CD8-positive, alpha-beta memory T cell (primary cell): ENCODE measurements around the gene PDGFA. TPM values are rescaled to one million over a fixed set of nuclear protein-coding genes. Genes with fewer than 3 reads are reported as not detected.

Experiments
- CTCF ChIA-PET: fragments of 350-600 bp; sonication (Branson Sonifier 250); formaldehyde crosslinking; loops from one replicate; lab custom pipeline; 2021; ENCODE audit warnings: antibody characterized with exemption; lab: Charles Lee
- POLR2A ChIA-PET: fragments of 350-600 bp; sonication (Branson Sonifier 250); formaldehyde crosslinking; loops from one replicate; lab custom pipeline; 2021; ENCODE audit warnings: antibody characterized with exemption; lab: Charles Lee
- DNase-seq, 5 donors: peaks; one replicate each; pipeline versions ENCODE4 v3.0.0 to v3.0.0-alpha.2; 2020 to 2022; ENCODE audit warnings: mixed read lengths in 1 of 5
- H3K27ac ChIP-seq: one replicate; pipeline ENCODE4 v1.7.0; 2013; ENCODE audit warnings: low read depth, mild to moderate bottlenecking, low read length, moderate library complexity
- H3K27me3 ChIP-seq: 2 replicates; pipeline ENCODE4 v1.7.0; 2013; ENCODE audit warnings: low read length, mild to moderate bottlenecking; ENCODE audit not compliant: insufficient read depth, poor library complexity, severe bottlenecking
- H3K36me3 ChIP-seq: 2 replicates; pipeline ENCODE4 v1.7.0; 2013; ENCODE audit warnings: mild to moderate bottlenecking, low read length, moderate library complexity; ENCODE audit not compliant: insufficient read depth
- H3K4me1 ChIP-seq: 2 replicates; pipeline ENCODE4 v1.7.0; 2013; ENCODE audit warnings: mild to moderate bottlenecking, low read length, moderate library complexity; ENCODE audit not compliant: insufficient read depth
- H3K4me3 ChIP-seq: 2 replicates; pipeline ENCODE4 v1.7.0; 2013; ENCODE audit warnings: mild to moderate bottlenecking, low read length
- H3K9me3 ChIP-seq: 2 replicates; pipeline ENCODE4 v1.7.0; 2013; ENCODE audit warnings: mild to moderate bottlenecking, low read length
- H3K27ac Mint-ChIP-seq, 8 donors: one replicate each; pipeline ENCODE4 v1.8.0; 2020 to 2021; ENCODE audit warnings: mixed read lengths in 8 of 8, mild to moderate bottlenecking in 6 of 8, inconsistent platforms in 3 of 8, moderate library complexity in 3 of 8
- H3K27me3 Mint-ChIP-seq, 2 donors: one replicate each; pipeline ENCODE4 v1.8.0; 2020 to 2021; ENCODE audit warnings: mixed read lengths in 2 of 2, mild to moderate bottlenecking in 1 of 2, moderate library complexity in 1 of 2
- H3K36me3 Mint-ChIP-seq, 3 donors: one replicate each; pipeline ENCODE4 v1.8.0; 2020 to 2021; ENCODE audit warnings: mixed read lengths in 3 of 3, inconsistent platforms in 1 of 3, mild to moderate bottlenecking in 1 of 3
- H3K4me1 Mint-ChIP-seq, 3 donors: one replicate each; pipeline ENCODE4 v1.8.0; 2020 to 2021; ENCODE audit warnings: mixed read lengths in 3 of 3, inconsistent platforms in 1 of 3, mild to moderate bottlenecking in 1 of 3
- H3K4me3 Mint-ChIP-seq, 7 donors: one replicate each; pipeline ENCODE4 v1.8.0; 2020 to 2021; ENCODE audit warnings: mixed read lengths in 7 of 7, mild to moderate bottlenecking in 6 of 7, moderate library complexity in 4 of 7, inconsistent platforms in 2 of 7
- H3K9me3 Mint-ChIP-seq, 5 donors: one replicate each; pipeline ENCODE4 v1.8.0; 2020 to 2022; ENCODE audit warnings: mixed read lengths in 5 of 5, mild to moderate bottlenecking in 3 of 5, moderate library complexity in 2 of 5, inconsistent platforms in 1 of 5
- polyA plus RNA-seq: library from polyadenylated mRNA; unstranded; fragments of 300-500 nt; fragmentation: Illumina TruSeq; gene quantifications from one replicate; pipeline ENCODE4 v1.2.3, GENCODE V29; 2021
- total RNA-seq, 2 experiments: library from RNA; stranded (reverse); gene quantifications; one replicate each; pipeline ENCODE4 v1.2.3, GENCODE V29; 2021

The PDGFA gene
- total and polyA plus RNA-seq, 3 experiments from 2014 or later = 0.68 to 11.9 (median 11.6) TPM

- Mint-ChIP-seq H3K9me3 (peaks cover 0 to 4% (median 0%) of the 10 kb centered on the region in 5 donors), H3K4me3 (no peak overlapping the region), H3K27ac (no peak overlapping the region), H3K27me3 (peaks cover 0 to 13% of the 10 kb centered on the region in 2 donors), H3K36me3 (no peaks in the 10 kb centered on the region), H3K4me1 (no peaks in the 10 kb centered on the region)
- ChIA-PET CTCF (no interaction called here), POLR2A (no interaction called here)
- Histone ChIP-seq H3K27me3 (no peaks in the 10 kb centered on the region), H3K27ac (no peak overlapping the region), H3K9me3 (no peaks in the 10 kb centered on the region), H3K36me3 (no peaks in the 10 kb centered on the region), H3K4me1 (peaks cover 11% of the 10 kb centered on the region), H3K4me3 (no peak overlapping the region)
- no peak for DNase-seq
Measured at GRCh38 chr7:475425-475728, 44.3 kb downstream of the PDGFA start.

GRCh38 chr7:474605-475424, 44.8 kb downstream of the PDGFA start:
- Histone ChIP-seq H3K4me3 (no peak overlapping the region), H3K9me3 (no peaks in the 10 kb centered on the region), H3K36me3 (no peaks in the 10 kb centered on the region), H3K4me1 (peaks cover 11% of the 10 kb centered on the region), H3K27me3 (no peaks in the 10 kb centered on the region), H3K27ac (no peak overlapping the region)
- DNase-seq = no peak
- peaks cover 0 to 13% of the 10 kb centered on the region in 2 donors for H3K27me3 Mint-ChIP-seq
- ChIA-PET CTCF (no interaction called here), POLR2A (no interaction called here)
- H3K27ac Mint-ChIP-seq = no peak overlapping the region
- peaks cover 0 to 4% (median 0%) of the 10 kb centered on the region in 5 donors for H3K9me3 Mint-ChIP-seq
- no peaks in the 10 kb centered on the region for H3K4me1 Mint-ChIP-seq
- H3K36me3 Mint-ChIP-seq = no peaks in the 10 kb centered on the region
- H3K4me3 Mint-ChIP-seq = no peak overlapping the region

- no peak overlapping the region for H3K4me3 ChIP-seq
- POLR2A ChIA-PET = no interaction called here
- Mint-ChIP-seq H3K4me1 (peaks cover 0 to under 1% (median under 1%) of the 10 kb centered on the region in 3 donors), H3K27ac (no peak overlapping the region), H3K9me3 (peaks cover 0 to 4% (median 0%) of the 10 kb centered on the region in 5 donors), H3K4me3 (no peak overlapping the region), H3K36me3 (no peaks in the 10 kb centered on the region), H3K27me3 (peaks cover 0 to 9% of the 10 kb centered on the region in 2 donors)
- no peak for DNase-seq
- H3K4me1 ChIP-seq = peaks cover 11% of the 10 kb centered on the region
- H3K9me3 ChIP-seq = no peaks in the 10 kb centered on the region
- CTCF ChIA-PET = no interaction called here
- H3K36me3 ChIP-seq = no peaks in the 10 kb centered on the region
- no peak overlapping the region for H3K27ac ChIP-seq
- no peaks in the 10 kb centered on the region for H3K27me3 ChIP-seq
Measured at GRCh38 chr7:473870-474604, 45.6 kb downstream of the PDGFA start.

GRCh38 chr7:473211-473734, 46.4 kb downstream of the PDGFA start:
- ChIA-PET CTCF (no interaction called here), POLR2A (no interaction called here)
- Histone ChIP-seq H3K4me1 (peaks cover 11% of the 10 kb centered on the region), H3K27me3 (no peaks in the 10 kb centered on the region), H3K4me3 (no peak overlapping the region), H3K27ac (no peak overlapping the region), H3K36me3 (no peaks in the 10 kb centered on the region), H3K9me3 (no peaks in the 10 kb centered on the region)
- DNase-seq = peak in 1 of 5 donors; percentile 37
- H3K27ac Mint-ChIP-seq = no peak overlapping the region
- H3K36me3 Mint-ChIP-seq = no peaks in the 10 kb centered on the region
- peaks cover 0 to 8% (median 3%) of the 10 kb centered on the region in 3 donors for H3K4me1 Mint-ChIP-seq
- H3K9me3 Mint-ChIP-seq = peaks cover 0 to 6% (median 0%) of the 10 kb centered on the region in 5 donors
- H3K27me3 Mint-ChIP-seq = peaks cover 0 to 9% of the 10 kb centered on the region in 2 donors
- no peak overlapping the region for H3K4me3 Mint-ChIP-seq

- no peaks in the 10 kb centered on the region for H3K27me3 ChIP-seq
- Mint-ChIP-seq H3K27me3 (peaks cover 3 to 9% of the 10 kb centered on the region in 2 donors), H3K36me3 (no peaks in the 10 kb centered on the region), H3K4me1 (peaks cover 3 to 12% (median 5%) of the 10 kb centered on the region in 3 donors), H3K27ac (no peak overlapping the region), H3K4me3 (no peak overlapping the region), H3K9me3 (peaks cover 0 to 6% (median 6%) of the 10 kb centered on the region in 5 donors)
- H3K9me3 ChIP-seq = no peaks in the 10 kb centered on the region
- POLR2A ChIA-PET = no interaction called here
- no peaks in the 10 kb centered on the region for H3K36me3 ChIP-seq
- H3K4me1 ChIP-seq = peaks cover 11% of the 10 kb centered on the region
- no peak overlapping the region for H3K4me3 ChIP-seq
- CTCF ChIA-PET = no interaction called here
- no peak for DNase-seq
- H3K27ac ChIP-seq = peak overlapping the region; percentile 72
Measured at GRCh38 chr7:472640-472957, 47.0 kb downstream of the PDGFA start.

GRCh38 chr7:471866-472639, 47.6 kb downstream of the PDGFA start:
- Mint-ChIP-seq H3K27me3 (peaks cover 3 to 9% of the 10 kb centered on the region in 2 donors), H3K36me3 (no peaks in the 10 kb centered on the region), H3K4me1 (peaks cover 3 to 12% (median 5%) of the 10 kb centered on the region in 3 donors), H3K9me3 (peaks cover 0 to 11% (median 6%) of the 10 kb centered on the region in 5 donors), H3K27ac (no peak overlapping the region), H3K4me3 (no peak overlapping the region)
- ChIA-PET POLR2A (no interaction called here), CTCF (no interaction called here)
- H3K4me1 ChIP-seq = peaks cover 11% of the 10 kb centered on the region
- peak in 2 of 5 donors; percentile 30 to 42 for DNase-seq
- H3K36me3 ChIP-seq = no peaks in the 10 kb centered on the region
- H3K9me3 ChIP-seq = no peaks in the 10 kb centered on the region
- H3K27me3 ChIP-seq = no peaks in the 10 kb centered on the region
- H3K4me3 ChIP-seq = no peak overlapping the region
- peak overlapping the region; percentile 72 for H3K27ac ChIP-seq

GRCh38 chr7:471191-471865, 48.3 kb downstream of the PDGFA start:
- CTCF ChIA-PET = no interaction called here
- peak overlapping the region; percentile 72 for H3K27ac ChIP-seq
- no peak overlapping the region for H3K27ac Mint-ChIP-seq

More at GRCh38 chr7:471191-471865, 48.3 kb downstream of the PDGFA start:
- POLR2A ChIA-PET = no interaction called here
- Mint-ChIP-seq H3K4me1 (peaks cover 3 to 12% (median 5%) of the 10 kb centered on the region in 3 donors), H3K4me3 (no peak overlapping the region), H3K27me3 (peaks cover 3 to 6% of the 10 kb centered on the region in 2 donors), H3K9me3 (peaks cover 0 to 11% (median 6%) of the 10 kb centered on the region in 5 donors), H3K36me3 (no peaks in the 10 kb centered on the region)
- Histone ChIP-seq H3K4me3 (no peak overlapping the region), H3K4me1 (peaks cover 11% of the 10 kb centered on the region), H3K9me3 (no peaks in the 10 kb centered on the region), H3K36me3 (no peaks in the 10 kb centered on the region), H3K27me3 (no peaks in the 10 kb centered on the region)
- peak in 1 of 5 donors; percentile 31 for DNase-seq
